NOMO-1 (cell line): ENCODE results near the gene ISM2.
A peak's percentile ranks its signal among the peaks of the same experiment; 100 is the strongest.

Experiments used
- DNase-seq, 2 experiments: peaks; one replicate each; lab custom pipeline; 2025; ENCODE audit not compliant: unreplicated experiment in 2 of 2; lab: John Stamatoyannopoulos, UW

The ISM2 gene

GRCh38 chr14:77508876-77509275 is 10.3 kb upstream of the ISM2 start:
- DNase-seq: no peak

GRCh38 chr14:77508249-77508648 is 9.6 kb upstream of the ISM2 start:
- DNase-seq: no peak

DNA sequence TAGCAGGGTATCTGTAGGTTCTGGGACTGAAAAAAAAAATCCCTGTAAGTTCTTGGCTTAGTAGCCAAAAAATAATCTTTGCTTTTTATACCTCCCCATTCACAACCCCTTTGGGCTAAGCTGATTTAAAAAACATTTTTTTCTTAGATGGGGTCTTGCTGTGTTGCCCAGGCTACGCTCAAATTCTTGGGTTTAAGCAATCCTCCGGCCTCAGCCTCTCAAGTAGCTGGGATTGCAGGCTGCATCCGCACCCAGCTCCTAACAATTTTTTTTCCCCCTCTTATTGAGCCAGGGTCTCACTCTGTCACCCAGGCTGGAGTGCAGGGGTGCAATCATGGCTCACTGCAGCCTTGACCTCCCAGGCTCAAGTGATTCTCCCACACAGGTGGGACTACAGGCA is 9.1 kb upstream of the ISM2 start:
- DNase-seq: no peak

GRCh38 chr14:77505031-77505430 is 6.4 kb upstream of the ISM2 start:
- no peak for DNase-seq

DNA sequence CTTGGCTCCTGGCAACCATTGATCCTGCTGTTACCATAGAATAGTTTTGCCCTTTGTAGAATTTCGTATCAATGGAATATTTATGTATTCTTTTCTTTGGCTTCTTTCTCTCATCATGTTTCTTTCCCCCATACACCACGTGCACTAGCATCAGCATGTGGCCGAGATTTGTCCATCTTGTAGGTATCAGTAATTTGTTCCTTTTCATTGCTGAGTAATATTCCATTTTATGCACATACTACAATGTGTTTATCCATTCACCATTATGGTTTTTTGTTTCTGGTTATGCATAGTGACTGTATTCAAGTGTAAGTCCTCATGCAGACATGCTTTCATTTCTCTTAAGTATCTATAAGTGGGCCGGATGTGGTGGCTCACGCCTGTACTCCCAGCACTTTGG is 4.5 kb upstream of the ISM2 start:
- no peak for DNase-seq

- no peak for DNase-seq
Measured at GRCh38 chr14:77502109-77502782, 3.6 kb upstream of the ISM2 start.

GRCh38 chr14:77498984-77499527 is 440 bp upstream of the ISM2 start:
- DNase-seq: no peak

DNA sequence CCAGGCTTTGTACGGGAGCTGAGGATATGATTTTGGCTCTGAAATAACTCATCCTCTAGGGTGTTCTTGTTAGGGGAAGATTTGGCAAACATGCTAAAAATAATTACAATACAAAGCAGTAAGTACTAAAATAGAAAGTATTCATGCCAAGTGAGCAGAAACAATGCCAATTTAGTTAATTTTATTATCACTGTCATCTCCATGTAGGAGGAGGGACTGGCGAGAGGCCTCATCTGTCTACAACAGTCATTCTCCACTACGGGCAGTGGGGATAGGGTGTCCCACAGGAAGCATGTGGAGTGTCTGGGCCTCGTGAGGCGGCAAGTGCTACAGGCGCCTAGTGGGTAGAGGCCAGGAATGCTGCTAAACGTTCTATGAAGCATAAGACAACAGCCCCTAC is 3.3 kb downstream of the ISM2 start:
- no peak for DNase-seq

DNA sequence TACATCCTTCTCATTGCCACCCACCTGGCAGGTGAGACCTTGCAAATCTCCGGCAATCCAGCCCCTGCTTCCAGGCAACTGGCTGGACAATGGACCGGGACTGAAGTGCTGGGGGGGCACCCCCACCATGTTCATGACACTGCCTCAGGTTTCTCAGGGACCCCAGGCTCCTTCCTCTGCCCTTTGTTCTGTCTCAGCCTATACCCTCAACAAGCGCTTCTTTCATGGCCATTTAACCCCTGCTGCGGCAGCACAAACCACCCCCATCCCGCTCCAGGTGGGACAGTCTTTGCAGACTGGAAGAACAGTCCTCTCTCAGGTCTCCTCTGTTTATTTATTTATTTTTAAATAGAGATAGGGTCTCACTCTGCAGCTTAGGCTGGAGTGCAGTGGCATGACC is 7.6 kb downstream of the ISM2 start:
- no peak for DNase-seq

GRCh38 chr14:77490347-77490986 is 8.1 kb downstream of the ISM2 start:
- no peak for DNase-seq

- no peak for DNase-seq
Measured at GRCh38 chr14:77489041-77489440, 9.6 kb downstream of the ISM2 start.

DNA sequence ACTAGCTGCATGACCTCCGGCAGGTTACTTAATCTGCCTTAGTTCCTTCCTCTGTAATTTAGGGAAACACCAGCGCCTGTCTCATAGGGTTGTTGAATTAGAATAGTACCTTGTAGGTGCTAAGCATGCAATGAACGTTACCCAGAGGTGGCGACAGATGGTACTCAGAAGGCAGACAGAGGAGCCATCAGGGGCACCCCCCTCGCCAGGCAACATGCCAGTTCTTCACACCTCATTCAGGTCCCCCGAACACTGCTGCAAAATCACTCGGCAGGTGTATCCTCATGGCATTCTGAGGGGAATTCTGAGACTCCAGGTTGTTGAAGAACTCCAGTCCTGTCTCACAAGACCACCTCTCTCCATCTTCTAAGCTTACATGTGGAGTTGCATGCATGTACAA is 10.1 kb downstream of the ISM2 start:
- DNase-seq: no peak

DNA sequence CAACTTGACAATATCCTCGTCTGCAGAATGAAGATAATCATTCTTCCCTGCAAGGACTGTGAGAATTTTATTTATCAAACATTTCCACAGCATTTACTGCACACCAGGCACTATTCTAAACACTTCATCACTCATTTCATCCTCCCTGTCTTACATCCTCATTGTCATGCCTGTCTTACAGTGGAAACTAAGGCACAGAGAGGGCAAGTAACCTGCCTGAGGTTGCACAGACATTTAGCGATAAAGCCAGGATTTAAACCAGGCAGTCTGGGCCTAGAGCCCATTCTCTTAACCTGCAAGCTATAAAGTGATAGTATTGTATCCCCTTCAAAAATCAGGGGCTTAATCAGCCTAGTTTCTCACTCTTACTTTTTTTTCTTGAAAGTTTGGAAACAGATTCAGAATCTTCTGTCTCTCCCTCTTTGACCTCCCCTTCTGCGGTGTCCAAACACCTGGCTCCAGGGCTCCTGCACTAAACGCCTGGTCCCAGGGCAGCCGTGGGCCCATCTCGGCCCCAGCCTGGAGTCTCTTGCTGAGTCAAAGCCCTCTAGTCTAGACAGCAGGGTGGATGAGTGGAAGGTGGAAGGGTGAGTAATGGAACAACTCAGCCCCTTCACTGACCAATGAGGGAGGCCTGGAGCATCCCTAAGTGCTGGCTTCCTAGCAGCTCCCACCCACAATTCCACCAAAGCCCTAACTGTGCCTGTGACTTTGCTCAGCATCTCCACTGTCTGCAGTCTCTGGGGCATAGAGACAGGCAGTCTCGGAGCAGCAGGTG is 12.5 kb downstream of the ISM2 start:
- DNase-seq: no peak

DNA sequence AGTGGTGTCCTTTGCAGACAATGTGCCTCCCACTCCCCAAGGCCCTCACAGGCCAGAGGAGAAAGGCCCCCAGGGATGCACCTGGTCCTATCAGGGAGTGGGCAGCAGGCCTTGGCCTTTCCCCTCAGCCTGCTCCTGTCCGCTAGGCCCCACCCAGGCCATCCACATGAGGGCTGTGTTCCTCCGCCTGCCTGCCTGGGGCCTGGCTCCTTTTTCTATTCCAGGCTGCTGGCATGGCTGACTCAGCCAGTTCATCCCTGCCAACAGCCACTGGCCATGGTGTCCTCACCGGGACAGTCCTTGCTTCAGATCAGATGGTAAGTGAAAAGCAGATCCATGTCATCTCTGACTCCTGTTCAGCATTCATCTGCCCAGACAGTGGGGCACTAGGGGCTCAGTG is 13.4 kb downstream of the ISM2 start:
- no peak for DNase-seq

DNA sequence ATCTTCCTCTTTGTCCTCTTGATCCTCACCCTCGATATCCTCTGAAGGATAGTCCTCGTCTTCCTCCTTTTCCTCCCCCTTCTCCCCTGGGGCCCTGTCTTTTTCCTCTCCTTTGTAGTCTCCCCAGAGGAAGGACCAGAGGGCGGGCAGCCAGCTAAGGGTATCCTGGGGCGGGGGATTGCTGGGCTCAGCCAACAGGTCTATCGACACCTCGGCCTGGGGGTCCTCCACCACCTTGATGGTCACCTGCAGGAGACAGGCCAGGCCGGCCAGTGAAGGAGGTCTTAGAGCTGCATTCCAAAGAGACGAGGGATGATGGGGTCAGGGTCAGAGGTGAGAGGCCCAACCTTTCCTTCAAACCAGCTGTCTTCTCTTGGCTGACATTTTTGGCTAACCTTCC is 16.2 kb downstream of the ISM2 start:
- DNase-seq: no peak

GRCh38 chr14:77478796-77479195 is 19.8 kb downstream of the ISM2 start:
- DNase-seq: peak; percentile 5 to 49

GRCh38 chr14:77478029-77478428 is 20.6 kb downstream of the ISM2 start:
- no peak for DNase-seq

- DNase-seq: no peak
Measured at GRCh38 chr14:77475432-77476115, 23.0 kb downstream of the ISM2 start.

- DNase-seq: no peak
Measured at GRCh38 chr14:77474479-77475177, 24.0 kb downstream of the ISM2 start.

GRCh38 chr14:77473921-77474320 is 24.7 kb downstream of the ISM2 start:
- no peak for DNase-seq
